ENCODE measurements around the gene MED4. TPM values are rescaled to one million over a fixed set of nuclear protein-coding genes. Genes with fewer than 3 reads are reported as not detected.

Gene MED4
- total and polyA plus RNA-seq, 9 of the 15 experiments (the other 6 are each of a cell fraction or from before 2014, with no cell fraction given): 24.5 to 87.3 (median 58.3) TPM

- no peak for TF ChIP-seq TSHZ1 (CRISPR knock-in tag; IDR thresholded peaks at IDR 0.05)
- TF ChIP-seq, protein P1, sequence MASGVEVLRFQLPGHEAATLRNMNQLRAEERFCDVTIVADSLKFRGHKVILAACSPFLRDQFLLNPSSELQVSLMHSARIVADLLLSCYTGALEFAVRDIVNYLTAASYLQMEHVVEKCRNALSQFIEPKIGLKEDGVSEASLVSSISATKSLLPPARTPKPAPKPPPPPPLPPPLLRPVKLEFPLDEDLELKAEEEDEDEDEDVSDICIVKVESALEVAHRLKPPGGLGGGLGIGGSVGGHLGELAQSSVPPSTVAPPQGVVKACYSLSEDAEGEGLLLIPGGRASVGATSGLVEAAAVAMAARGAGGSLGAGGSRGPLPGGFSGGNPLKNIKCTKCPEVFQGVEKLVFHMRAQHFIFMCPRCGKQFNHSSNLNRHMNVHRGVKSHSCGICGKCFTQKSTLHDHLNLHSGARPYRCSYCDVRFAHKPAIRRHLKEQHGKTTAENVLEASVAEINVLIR (CRISPR knock-in tag; IDR thresholded peaks at IDR 0.05): peak; percentile 76
- peak; percentile 50; the same call in 1 of the 2 replicates for TF ChIP-seq NCOR1 (IDR thresholded peaks at IDR 0.05)
- peak; percentile 37; the same call in 1 of the 2 replicates for TF ChIP-seq GATAD2B (IDR thresholded peaks at IDR 0.05; ENCODE audit: borderline replicate concordance)
- TF ChIP-seq, protein P2, sequence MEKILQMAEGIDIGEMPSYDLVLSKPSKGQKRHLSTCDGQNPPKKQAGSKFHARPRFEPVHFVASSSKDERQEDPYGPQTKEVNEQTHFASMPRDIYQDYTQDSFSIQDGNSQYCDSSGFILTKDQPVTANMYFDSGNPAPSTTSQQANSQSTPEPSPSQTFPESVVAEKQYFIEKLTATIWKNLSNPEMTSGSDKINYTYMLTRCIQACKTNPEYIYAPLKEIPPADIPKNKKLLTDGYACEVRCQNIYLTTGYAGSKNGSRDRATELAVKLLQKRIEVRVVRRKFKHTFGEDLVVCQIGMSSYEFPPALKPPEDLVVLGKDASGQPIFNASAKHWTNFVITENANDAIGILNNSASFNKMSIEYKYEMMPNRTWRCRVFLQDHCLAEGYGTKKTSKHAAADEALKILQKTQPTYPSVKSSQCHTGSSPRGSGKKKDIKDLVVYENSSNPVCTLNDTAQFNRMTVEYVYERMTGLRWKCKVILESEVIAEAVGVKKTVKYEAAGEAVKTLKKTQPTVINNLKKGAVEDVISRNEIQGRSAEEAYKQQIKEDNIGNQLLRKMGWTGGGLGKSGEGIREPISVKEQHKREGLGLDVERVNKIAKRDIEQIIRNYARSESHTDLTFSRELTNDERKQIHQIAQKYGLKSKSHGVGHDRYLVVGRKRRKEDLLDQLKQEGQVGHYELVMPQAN (IDR thresholded peaks at IDR 0.05; ENCODE audit: borderline replicate concordance): peak; percentile 84
- TF ChIP-seq CCNT2 (IDR thresholded peaks at IDR 0.05; ENCODE audit: borderline replicate concordance, extremely low read depth, insufficient read length, low read depth, low read length): peak; percentile 64
- peak; percentile 28; the same call in 1 of the 2 replicates for TF ChIP-seq ZNF316 (IDR thresholded peaks at IDR 0.05)
- TF ChIP-seq, protein P3, sequence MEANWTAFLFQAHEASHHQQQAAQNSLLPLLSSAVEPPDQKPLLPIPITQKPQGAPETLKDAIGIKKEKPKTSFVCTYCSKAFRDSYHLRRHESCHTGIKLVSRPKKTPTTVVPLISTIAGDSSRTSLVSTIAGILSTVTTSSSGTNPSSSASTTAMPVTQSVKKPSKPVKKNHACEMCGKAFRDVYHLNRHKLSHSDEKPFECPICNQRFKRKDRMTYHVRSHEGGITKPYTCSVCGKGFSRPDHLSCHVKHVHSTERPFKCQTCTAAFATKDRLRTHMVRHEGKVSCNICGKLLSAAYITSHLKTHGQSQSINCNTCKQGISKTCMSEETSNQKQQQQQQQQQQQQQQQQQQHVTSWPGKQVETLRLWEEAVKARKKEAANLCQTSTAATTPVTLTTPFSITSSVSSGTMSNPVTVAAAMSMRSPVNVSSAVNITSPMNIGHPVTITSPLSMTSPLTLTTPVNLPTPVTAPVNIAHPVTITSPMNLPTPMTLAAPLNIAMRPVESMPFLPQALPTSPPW (CRISPR knock-in tag; IDR thresholded peaks at IDR 0.05): peak; percentile 32; the same call in 1 of the 2 replicates
- TF ChIP-seq THRA (IDR thresholded peaks at IDR 0.05): peak; percentile 95
- no peak for TF ChIP-seq POU5F1 (IDR thresholded peaks at IDR 0.05; ENCODE audit: borderline replicate concordance, low read depth, low read length, partially characterized antibody)
- TF ChIP-seq GABPA (tag; conservative IDR thresholded peaks at IDR 0.05; ENCODE audit: low read depth): peak; percentile 92
- peak; percentile 78 for TF ChIP-seq ELF1 (tag; IDR thresholded peaks at IDR 0.05)
- TF ChIP-seq ZC3H11A (IDR thresholded peaks at IDR 0.05; ENCODE audit: low read depth, low read length): no peak
- TF ChIP-seq CXXC5 (CRISPR knock-in tag; IDR thresholded peaks at IDR 0.05): peak; percentile 95
- TF ChIP-seq ERF (CRISPR knock-in tag; IDR thresholded peaks at IDR 0.05): peak; percentile 73; the same call in 1 of the 2 replicates
- no peak for TF ChIP-seq LARP7 (IDR thresholded peaks at IDR 0.05)
These were observed 57.3 kb downstream of the MED4 start, which contains the start of gene NUDT15 (continued) for GRCh38 chr13:48037346-48038173.
